ENCODE measurements around the gene GRN.
A peak's percentile ranks its signal among the peaks of the same experiment; 100 is the strongest.

GRN gene

GRCh38 chr17:44356241-44356640 lies 11.1 kb downstream of the GRN start:
- Histone ChIP-seq H3K4me3 (ENCODE audit: low read depth, low read length) (no peak overlapping the region), H3K27ac (no peak overlapping the region), H3K9me3 (ENCODE audit: severe bottlenecking) (no peaks in the 10 kb centered on the region), H3K36me3 (peaks cover 51% of the 10 kb centered on the region), H3K27me3 (ENCODE audit: insufficient read depth, low read depth, severe bottlenecking) (no peaks in the 10 kb centered on the region)
- peak; percentile 10 for DNase-seq
- TF ChIP-seq CTCF (IDR thresholded peaks at IDR 0.05; ENCODE audit: low read depth, low read length): no peak

GRCh38 chr17:44358066-44358465 lies 13.0 kb downstream of the GRN start:
- Histone ChIP-seq H3K4me3 (ENCODE audit: low read depth, low read length) (no peak overlapping the region), H3K36me3 (peaks cover 33% of the 10 kb centered on the region), H3K27ac (no peak overlapping the region), H3K9me3 (ENCODE audit: severe bottlenecking) (no peaks in the 10 kb centered on the region), H3K27me3 (ENCODE audit: insufficient read depth, low read depth, severe bottlenecking) (no peaks in the 10 kb centered on the region)
- no peak for TF ChIP-seq CTCF (IDR thresholded peaks at IDR 0.05; ENCODE audit: low read depth, low read length)
- peak; percentile 22 for DNase-seq

GRCh38 chr17:44359006-44359405 lies 13.9 kb downstream of the GRN start:
- Histone ChIP-seq H3K27me3 (ENCODE audit: insufficient read depth, low read depth, severe bottlenecking) (no peaks in the 10 kb centered on the region), H3K4me3 (ENCODE audit: low read depth, low read length) (no peak overlapping the region), H3K9me3 (ENCODE audit: severe bottlenecking) (no peaks in the 10 kb centered on the region), H3K36me3 (peaks cover 33% of the 10 kb centered on the region), H3K27ac (no peak overlapping the region)
- TF ChIP-seq CTCF (IDR thresholded peaks at IDR 0.05; ENCODE audit: low read depth, low read length): no peak
- no peak for DNase-seq

- Histone ChIP-seq H3K27ac (no peak overlapping the region), H3K36me3 (peaks cover 33% of the 10 kb centered on the region), H3K27me3 (ENCODE audit: insufficient read depth, low read depth, severe bottlenecking) (no peaks in the 10 kb centered on the region), H3K9me3 (ENCODE audit: severe bottlenecking) (no peaks in the 10 kb centered on the region), H3K4me3 (ENCODE audit: low read depth, low read length) (no peak overlapping the region)
- no peak for TF ChIP-seq CTCF (IDR thresholded peaks at IDR 0.05; ENCODE audit: low read depth, low read length)
- DNase-seq: peak; percentile 8
These were observed 14.5 kb downstream of the GRN start for GRCh38 chr17:44359458-44360143.

- H3K4me3 ChIP-seq (ENCODE audit: low read depth, low read length): no peak overlapping the region
These were observed 15.0 kb downstream of the GRN start for GRCh38 chr17:44360144-44360533.

More at GRCh38 chr17:44360144-44360533, 15.0 kb downstream of the GRN start:
- Histone ChIP-seq H3K27ac (no peak overlapping the region), H3K36me3 (peaks cover 30% of the 10 kb centered on the region), H3K9me3 (ENCODE audit: severe bottlenecking) (no peaks in the 10 kb centered on the region), H3K27me3 (ENCODE audit: insufficient read depth, low read depth, severe bottlenecking) (no peaks in the 10 kb centered on the region)
- no peak for TF ChIP-seq CTCF (IDR thresholded peaks at IDR 0.05; ENCODE audit: low read depth, low read length)
- no peak for DNase-seq
